Neural progenitor cell (in vitro differentiated cells): ENCODE data around the gene WBP1L.

Source experiments
- EZH2 ChIP-seq: fragments of 200-600 bp; sonication (generic); IDR thresholded peaks from 2 replicates; pipeline ENCODE4 v1.6.1; 2017; ENCODE audit warnings: antibody characterized with exemption, mild to moderate bottlenecking, moderate library complexity
- TF ChIP-seq, protein P1 (sequence below): fragments of 200-600 bp; sonication (generic); IDR thresholded peaks from 2 replicates; pipeline ENCODE4 v1.5.1; 2017; ENCODE audit warnings: antibody characterized with exemption, mild to moderate bottlenecking

DNA sequence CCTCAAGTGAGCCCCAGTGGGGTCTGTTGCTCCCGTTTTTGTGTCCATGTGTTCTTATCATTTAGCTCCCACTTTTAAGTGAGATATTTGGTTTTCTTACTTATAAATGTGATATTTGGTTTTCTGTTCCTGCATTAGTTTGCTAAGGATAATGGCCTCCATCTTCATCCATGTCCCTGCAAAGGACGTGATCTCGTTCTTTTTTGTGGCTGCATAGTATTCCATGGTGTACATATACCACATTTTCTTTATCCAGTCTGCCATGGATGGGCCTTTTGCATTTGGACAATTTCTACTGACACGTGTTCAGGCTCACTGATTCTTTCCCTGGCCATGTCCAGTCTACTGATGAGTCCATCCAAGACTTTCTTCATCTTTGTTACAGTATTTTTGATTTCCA lies 19.8 kb upstream of the WBP1L start:
- TF ChIP-seq, protein P1, sequence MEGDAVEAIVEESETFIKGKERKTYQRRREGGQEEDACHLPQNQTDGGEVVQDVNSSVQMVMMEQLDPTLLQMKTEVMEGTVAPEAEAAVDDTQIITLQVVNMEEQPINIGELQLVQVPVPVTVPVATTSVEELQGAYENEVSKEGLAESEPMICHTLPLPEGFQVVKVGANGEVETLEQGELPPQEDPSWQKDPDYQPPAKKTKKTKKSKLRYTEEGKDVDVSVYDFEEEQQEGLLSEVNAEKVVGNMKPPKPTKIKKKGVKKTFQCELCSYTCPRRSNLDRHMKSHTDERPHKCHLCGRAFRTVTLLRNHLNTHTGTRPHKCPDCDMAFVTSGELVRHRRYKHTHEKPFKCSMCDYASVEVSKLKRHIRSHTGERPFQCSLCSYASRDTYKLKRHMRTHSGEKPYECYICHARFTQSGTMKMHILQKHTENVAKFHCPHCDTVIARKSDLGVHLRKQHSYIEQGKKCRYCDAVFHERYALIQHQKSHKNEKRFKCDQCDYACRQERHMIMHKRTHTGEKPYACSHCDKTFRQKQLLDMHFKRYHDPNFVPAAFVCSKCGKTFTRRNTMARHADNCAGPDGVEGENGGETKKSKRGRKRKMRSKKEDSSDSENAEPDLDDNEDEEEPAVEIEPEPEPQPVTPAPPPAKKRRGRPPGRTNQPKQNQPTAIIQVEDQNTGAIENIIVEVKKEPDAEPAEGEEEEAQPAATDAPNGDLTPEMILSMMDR = no peak
- TF ChIP-seq EZH2 = no peak
